ENCODE data around the gene KIAA0319L.
A peak's percentile ranks its signal among the peaks of the same experiment; 100 is the strongest.

Gene KIAA0319L

GRCh38 chr1:35565742-35566133 lies 8.5 kb upstream of the KIAA0319L start:
- TF ChIP-seq CTCF (IDR thresholded peaks at IDR 0.05): no peak
- Mint-ChIP-seq H3K36me3 (ENCODE audit: low read depth) (peaks cover 5% of the 10 kb centered on the region), H3K4me3 (no peak overlapping the region), H3K9me3 (no peaks in the 10 kb centered on the region), H3K27me3 (ENCODE audit: low read depth, poor library complexity) (peaks cover 26% of the 10 kb centered on the region), H3K4me1 (peaks cover 11% of the 10 kb centered on the region), H3K27ac (no peak overlapping the region)
- no peak for DNase-seq

GRCh38 chr1:35564884-35565741 lies 7.9 kb upstream of the KIAA0319L start:
- H3K4me3 Mint-ChIP-seq: no peak overlapping the region
- H3K9me3 Mint-ChIP-seq: no peaks in the 10 kb centered on the region
- H3K27ac Mint-ChIP-seq: no peak overlapping the region
- no peak for TF ChIP-seq CTCF (IDR thresholded peaks at IDR 0.05)
- H3K4me1 Mint-ChIP-seq: peaks cover 11% of the 10 kb centered on the region
- DNase-seq: no peak
- peaks cover 20% of the 10 kb centered on the region for H3K27me3 Mint-ChIP-seq (ENCODE audit: low read depth, poor library complexity)
- peaks cover 5% of the 10 kb centered on the region for H3K36me3 Mint-ChIP-seq (ENCODE audit: low read depth)

- Mint-ChIP-seq H3K27me3 (ENCODE audit: low read depth, poor library complexity) (peaks cover 11% of the 10 kb centered on the region), H3K9me3 (no peaks in the 10 kb centered on the region), H3K4me3 (no peak overlapping the region), H3K36me3 (ENCODE audit: low read depth) (peaks cover 5% of the 10 kb centered on the region), H3K27ac (peak overlapping the region; percentile 80), H3K4me1 (peaks cover 19% of the 10 kb centered on the region)
- peak; percentile 74 for TF ChIP-seq CTCF (IDR thresholded peaks at IDR 0.05)
- DNase-seq: peak; percentile 87
These were observed 7.1 kb upstream of the KIAA0319L start for GRCh38 chr1:35564037-35564883.

GRCh38 chr1:35563166-35563565 lies 6.0 kb upstream of the KIAA0319L start:
- no peak overlapping the region for H3K4me3 Mint-ChIP-seq
- H3K36me3 Mint-ChIP-seq (ENCODE audit: low read depth): peaks cover 5% of the 10 kb centered on the region
- H3K4me1 Mint-ChIP-seq: peaks cover 30% of the 10 kb centered on the region
- peaks cover 4% of the 10 kb centered on the region for H3K27me3 Mint-ChIP-seq (ENCODE audit: low read depth, poor library complexity)
- DNase-seq: no peak
- H3K27ac Mint-ChIP-seq: no peak overlapping the region
- no peaks in the 10 kb centered on the region for H3K9me3 Mint-ChIP-seq
- no peak for TF ChIP-seq CTCF (IDR thresholded peaks at IDR 0.05)

- peaks cover 29% of the 10 kb centered on the region for H3K4me1 Mint-ChIP-seq
- no peak overlapping the region for H3K27ac Mint-ChIP-seq
- no peak for TF ChIP-seq CTCF (IDR thresholded peaks at IDR 0.05)
- H3K9me3 Mint-ChIP-seq: no peaks in the 10 kb centered on the region
- DNase-seq: no peak
- H3K36me3 Mint-ChIP-seq (ENCODE audit: low read depth): peaks cover 5% of the 10 kb centered on the region
- H3K4me3 Mint-ChIP-seq: no peak overlapping the region
- peaks cover 4% of the 10 kb centered on the region for H3K27me3 Mint-ChIP-seq (ENCODE audit: low read depth, poor library complexity)
These were observed 4.9 kb upstream of the KIAA0319L start for GRCh38 chr1:35561972-35562680.

All from nephron progenitor cell (in vitro differentiated cells).